ENCODE results near the gene TBX3. TPM values are rescaled to one million over a fixed set of nuclear protein-coding genes. Genes with fewer than 3 reads are reported as not detected.

The TBX3 gene
- total RNA-seq, 1 experiment from 2014 or later: 1.4 TPM

GRCh38 chr12:114721266-114721665 is 37.3 kb upstream of the TBX3 start:
- CTCF ChIA-PET: no interaction called here
- no peaks in the 10 kb centered on the region for H3K27me3 Mint-ChIP-seq (ENCODE audit: unreplicated experiment)
- no TSS peak for BruUV-seq (replicated peaks)
- H3K36me3 Mint-ChIP-seq (ENCODE audit: insufficient read depth, unreplicated experiment): no peaks in the 10 kb centered on the region
- no peak for DNase-seq
- no peaks in the 10 kb centered on the region for H3K4me1 Mint-ChIP-seq (ENCODE audit: low read depth, unreplicated experiment)
- no peak for TF ChIP-seq CTCF (IDR thresholded peaks at IDR 0.05; ENCODE audit: unreplicated experiment)
- H3K4me3 Mint-ChIP-seq (ENCODE audit: low read depth, unreplicated experiment): no peak overlapping the region
- H3K27ac Mint-ChIP-seq (ENCODE audit: unreplicated experiment): no peak overlapping the region
- peaks cover 11% of the 10 kb centered on the region for H3K9me3 Mint-ChIP-seq (ENCODE audit: low read depth, unreplicated experiment)
- intact Hi-C loops (cut with micrococcal nuclease; ENCODE audit: unreplicated experiment): no loop called here

DNA sequence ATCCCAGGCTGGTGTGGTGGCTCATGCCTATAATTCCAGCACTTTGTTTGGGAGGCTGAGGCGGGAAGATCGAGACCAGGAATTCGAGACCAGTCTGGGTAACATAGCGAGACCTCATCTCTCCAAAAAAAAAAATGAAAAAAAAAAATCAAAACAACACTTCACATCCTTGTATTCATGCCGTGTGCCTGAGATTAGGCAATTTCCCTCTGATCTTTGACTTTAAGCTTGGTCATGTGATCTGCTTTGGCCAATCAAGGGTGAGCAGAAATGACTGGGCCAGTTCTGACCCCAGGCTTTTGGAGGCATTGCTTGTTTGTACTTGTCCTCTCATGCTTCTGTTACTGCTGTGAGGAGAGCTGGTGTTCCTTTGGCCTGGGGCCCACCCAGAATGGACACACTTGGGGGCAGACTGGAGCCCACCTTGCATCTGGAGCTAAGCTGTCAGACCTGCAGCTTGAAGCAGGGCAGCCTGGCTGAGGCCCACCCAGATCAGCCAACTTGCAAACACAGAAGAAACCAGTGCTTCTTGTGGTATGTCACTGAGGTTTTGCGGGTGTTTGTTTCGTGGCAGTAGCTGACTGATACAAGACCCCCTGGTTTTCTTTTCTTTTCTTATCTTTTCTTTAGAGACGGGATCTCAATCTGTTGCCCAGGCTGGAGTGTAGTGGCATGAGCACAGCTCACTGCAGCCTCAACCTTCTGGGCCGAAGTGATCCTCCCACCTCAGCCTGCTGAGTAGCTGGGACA is 29.7 kb upstream of the TBX3 start:
- intact Hi-C loops (cut with micrococcal nuclease; ENCODE audit: unreplicated experiment): no loop called here
- H3K27ac Mint-ChIP-seq (ENCODE audit: unreplicated experiment): no peak overlapping the region
- DNase-seq: no peak
- no TSS peak for BruUV-seq (replicated peaks)
- no peaks in the 10 kb centered on the region for H3K27me3 Mint-ChIP-seq (ENCODE audit: unreplicated experiment)
- H3K9me3 Mint-ChIP-seq (ENCODE audit: low read depth, unreplicated experiment): peaks cover 16% of the 10 kb centered on the region
- H3K4me3 Mint-ChIP-seq (ENCODE audit: low read depth, unreplicated experiment): no peak overlapping the region
- no peaks in the 10 kb centered on the region for H3K36me3 Mint-ChIP-seq (ENCODE audit: insufficient read depth, unreplicated experiment)
- H3K4me1 Mint-ChIP-seq (ENCODE audit: low read depth, unreplicated experiment): no peaks in the 10 kb centered on the region
- no peak for TF ChIP-seq CTCF (IDR thresholded peaks at IDR 0.05; ENCODE audit: unreplicated experiment)
- CTCF ChIA-PET: interaction anchor here (0.7 kb wide), 1 partner anchor 840 kb away, joined by 3 read pairs; no protein-coding TSS in a partner anchor

DNA sequence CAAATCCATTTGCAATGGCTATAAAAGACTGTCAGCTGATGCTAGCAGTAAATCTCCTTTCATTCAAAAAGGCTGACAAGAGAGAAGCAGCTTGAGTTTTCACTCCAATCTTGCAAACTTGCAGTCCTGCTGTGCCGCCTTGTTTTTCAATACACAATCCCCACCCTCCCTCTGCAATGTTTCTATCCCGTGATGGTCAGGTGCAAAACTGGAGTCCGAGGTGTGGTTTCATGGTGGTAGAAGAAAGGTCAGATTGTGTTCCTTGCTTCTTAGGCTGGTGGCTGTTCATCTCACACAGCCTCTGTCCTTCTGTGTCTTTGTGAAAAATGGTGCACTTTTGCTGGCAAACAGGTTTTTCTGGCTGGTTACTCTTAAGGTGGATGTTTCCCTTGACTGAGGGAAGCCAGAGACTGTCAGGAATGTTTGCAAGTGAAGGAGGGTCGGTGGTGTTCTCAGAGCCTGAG is 27.7 kb upstream of the TBX3 start:
- intact Hi-C loops (cut with micrococcal nuclease; ENCODE audit: unreplicated experiment): no loop called here
- Mint-ChIP-seq H3K27ac (ENCODE audit: unreplicated experiment) (no peak overlapping the region), H3K27me3 (ENCODE audit: unreplicated experiment) (no peaks in the 10 kb centered on the region), H3K9me3 (ENCODE audit: low read depth, unreplicated experiment) (peaks cover 17% of the 10 kb centered on the region), H3K4me1 (ENCODE audit: low read depth, unreplicated experiment) (no peaks in the 10 kb centered on the region), H3K36me3 (ENCODE audit: insufficient read depth, unreplicated experiment) (no peaks in the 10 kb centered on the region), H3K4me3 (ENCODE audit: low read depth, unreplicated experiment) (no peak overlapping the region)
- BruUV-seq (replicated peaks): no TSS peak
- DNase-seq: no peak
- CTCF ChIA-PET: no interaction called here
- TF ChIP-seq CTCF (IDR thresholded peaks at IDR 0.05; ENCODE audit: unreplicated experiment): no peak

- DNase-seq: no peak
- Mint-ChIP-seq H3K27ac (ENCODE audit: unreplicated experiment) (no peak overlapping the region), H3K4me1 (ENCODE audit: low read depth, unreplicated experiment) (no peaks in the 10 kb centered on the region), H3K9me3 (ENCODE audit: low read depth, unreplicated experiment) (peaks cover 13% of the 10 kb centered on the region), H3K27me3 (ENCODE audit: unreplicated experiment) (no peaks in the 10 kb centered on the region), H3K36me3 (ENCODE audit: insufficient read depth, unreplicated experiment) (no peaks in the 10 kb centered on the region), H3K4me3 (ENCODE audit: low read depth, unreplicated experiment) (no peak overlapping the region)
- TF ChIP-seq CTCF (IDR thresholded peaks at IDR 0.05; ENCODE audit: unreplicated experiment): no peak
- CTCF ChIA-PET: no interaction called here
- no TSS peak for BruUV-seq (replicated peaks)
- intact Hi-C loops (cut with micrococcal nuclease; ENCODE audit: unreplicated experiment): no loop called here
Observed at GRCh38 chr12:114710151-114710550, 26.2 kb upstream of the TBX3 start.

Measured in Calu3 (cell line).